ENCODE results near the gene NELL2.

NELL2 gene

DNA sequence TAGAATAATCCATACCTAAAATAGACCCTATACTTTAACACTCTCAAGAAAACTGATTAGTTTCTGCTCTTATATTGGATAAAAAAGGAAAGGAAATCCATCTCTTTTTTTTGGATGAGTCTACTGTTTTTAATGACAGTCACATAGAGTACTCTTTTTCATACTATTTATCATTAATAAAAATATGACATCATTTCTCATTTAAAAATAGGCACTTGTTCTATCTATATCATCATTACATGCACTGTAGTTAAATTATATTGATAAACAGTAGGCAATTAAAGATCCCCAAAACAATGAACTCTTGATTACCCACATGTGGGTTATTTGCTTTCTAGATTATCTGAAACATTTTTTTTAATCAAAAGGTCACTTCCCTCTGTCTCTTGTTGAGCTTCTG lies 338.8 kb downstream of the NELL2 start:
- Histone ChIP-seq H3K9ac (ENCODE audit: low read length in 5 of 5) (no peak overlapping the region), H3K36me3 (ENCODE audit: control insufficient read depth in 5 of 5, insufficient read depth in 5 of 5, low read length in 5 of 5) (no peaks in the 10 kb centered on the region), H3K9me3 (ENCODE audit: control insufficient read depth in 5 of 5, low read length in 5 of 5) (no peaks in the 10 kb centered on the region), H3K27me3 (ENCODE audit: control insufficient read depth in 5 of 5, insufficient read depth in 4 of 5, low read length in 5 of 5) (no peaks in the 10 kb centered on the region), H3K27ac (ENCODE audit: low read depth, low read length) (no peak overlapping the region), H3K4me3 (ENCODE audit: low read depth in 1 of 5, low read length in 5 of 5) (no peak overlapping the region), H3K4me1 (ENCODE audit: control insufficient read depth in 5 of 5, insufficient read depth in 5 of 5, low read length in 5 of 5) (no peaks in the 10 kb centered on the region)

- no peak overlapping the region for H3K9ac ChIP-seq (ENCODE audit: low read length in 5 of 5)
- no peaks in the 10 kb centered on the region for H3K36me3 ChIP-seq (ENCODE audit: control insufficient read depth in 5 of 5, insufficient read depth in 5 of 5, low read length in 5 of 5)
- no peak overlapping the region for H3K27ac ChIP-seq (ENCODE audit: low read depth, low read length)
- no peak overlapping the region for H3K4me3 ChIP-seq (ENCODE audit: low read depth in 1 of 5, low read length in 5 of 5)
- no peaks in the 10 kb centered on the region for H3K27me3 ChIP-seq (ENCODE audit: control insufficient read depth in 5 of 5, insufficient read depth in 4 of 5, low read length in 5 of 5)
- no peaks in the 10 kb centered on the region for H3K4me1 ChIP-seq (ENCODE audit: control insufficient read depth in 5 of 5, insufficient read depth in 5 of 5, low read length in 5 of 5)
- H3K9me3 ChIP-seq (ENCODE audit: control insufficient read depth in 5 of 5, low read length in 5 of 5) = no peaks in the 10 kb centered on the region
Observed at GRCh38 chr12:44532940-44533339, 343.2 kb downstream of the NELL2 start.

GRCh38 chr12:44531320-44531971 lies 344.7 kb downstream of the NELL2 start:
- no peak overlapping the region for H3K4me3 ChIP-seq (ENCODE audit: low read depth in 1 of 5, low read length in 5 of 5)
- no peaks in the 10 kb centered on the region for H3K27me3 ChIP-seq (ENCODE audit: control insufficient read depth in 5 of 5, insufficient read depth in 4 of 5, low read length in 5 of 5)
- H3K9ac ChIP-seq (ENCODE audit: low read length in 5 of 5) = no peak overlapping the region
- H3K4me1 ChIP-seq (ENCODE audit: control insufficient read depth in 5 of 5, insufficient read depth in 5 of 5, low read length in 5 of 5) = no peaks in the 10 kb centered on the region
- no peaks in the 10 kb centered on the region for H3K9me3 ChIP-seq (ENCODE audit: control insufficient read depth in 5 of 5, low read length in 5 of 5)
- H3K27ac ChIP-seq (ENCODE audit: low read depth, low read length) = no peak overlapping the region
- no peaks in the 10 kb centered on the region for H3K36me3 ChIP-seq (ENCODE audit: control insufficient read depth in 5 of 5, insufficient read depth in 5 of 5, low read length in 5 of 5)

DNA sequence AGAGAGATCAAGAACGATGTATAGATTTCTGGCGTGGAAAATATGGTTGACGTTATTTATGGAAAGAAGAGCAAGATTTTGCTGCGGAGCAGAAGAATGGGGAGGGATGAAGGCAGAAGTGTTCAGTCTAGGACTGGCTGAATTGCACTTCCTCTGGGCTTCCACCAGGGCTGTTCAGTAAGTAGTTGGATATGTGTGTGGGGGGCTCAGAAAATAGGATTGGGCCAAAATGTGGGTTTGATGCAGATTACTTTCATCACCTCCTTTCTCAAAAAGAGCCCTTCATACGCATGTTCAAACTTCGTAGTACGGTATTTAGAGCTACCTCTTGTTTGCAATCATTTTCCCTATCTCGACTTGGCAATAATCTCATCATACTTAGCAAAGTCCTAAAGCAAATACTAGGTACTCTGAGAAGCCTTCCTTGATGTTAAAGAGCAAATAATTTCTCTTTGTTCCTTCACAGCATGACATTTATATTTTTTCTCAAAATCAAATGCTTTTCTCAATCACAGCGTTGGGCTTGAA lies 349.4 kb downstream of the NELL2 start:
- no peak overlapping the region for H3K4me3 ChIP-seq (ENCODE audit: low read depth in 1 of 5, low read length in 5 of 5)
- no peak overlapping the region for H3K9ac ChIP-seq (ENCODE audit: low read length in 5 of 5)
- no peak overlapping the region for H3K27ac ChIP-seq (ENCODE audit: low read depth, low read length)
- no peaks in the 10 kb centered on the region for H3K4me1 ChIP-seq (ENCODE audit: control insufficient read depth in 5 of 5, insufficient read depth in 5 of 5, low read length in 5 of 5)
- no peaks in the 10 kb centered on the region for H3K36me3 ChIP-seq (ENCODE audit: control insufficient read depth in 5 of 5, insufficient read depth in 5 of 5, low read length in 5 of 5)
- no peaks in the 10 kb centered on the region for H3K9me3 ChIP-seq (ENCODE audit: control insufficient read depth in 5 of 5, low read length in 5 of 5)
- H3K27me3 ChIP-seq (ENCODE audit: control insufficient read depth in 5 of 5, insufficient read depth in 4 of 5, low read length in 5 of 5) = no peaks in the 10 kb centered on the region

DNA sequence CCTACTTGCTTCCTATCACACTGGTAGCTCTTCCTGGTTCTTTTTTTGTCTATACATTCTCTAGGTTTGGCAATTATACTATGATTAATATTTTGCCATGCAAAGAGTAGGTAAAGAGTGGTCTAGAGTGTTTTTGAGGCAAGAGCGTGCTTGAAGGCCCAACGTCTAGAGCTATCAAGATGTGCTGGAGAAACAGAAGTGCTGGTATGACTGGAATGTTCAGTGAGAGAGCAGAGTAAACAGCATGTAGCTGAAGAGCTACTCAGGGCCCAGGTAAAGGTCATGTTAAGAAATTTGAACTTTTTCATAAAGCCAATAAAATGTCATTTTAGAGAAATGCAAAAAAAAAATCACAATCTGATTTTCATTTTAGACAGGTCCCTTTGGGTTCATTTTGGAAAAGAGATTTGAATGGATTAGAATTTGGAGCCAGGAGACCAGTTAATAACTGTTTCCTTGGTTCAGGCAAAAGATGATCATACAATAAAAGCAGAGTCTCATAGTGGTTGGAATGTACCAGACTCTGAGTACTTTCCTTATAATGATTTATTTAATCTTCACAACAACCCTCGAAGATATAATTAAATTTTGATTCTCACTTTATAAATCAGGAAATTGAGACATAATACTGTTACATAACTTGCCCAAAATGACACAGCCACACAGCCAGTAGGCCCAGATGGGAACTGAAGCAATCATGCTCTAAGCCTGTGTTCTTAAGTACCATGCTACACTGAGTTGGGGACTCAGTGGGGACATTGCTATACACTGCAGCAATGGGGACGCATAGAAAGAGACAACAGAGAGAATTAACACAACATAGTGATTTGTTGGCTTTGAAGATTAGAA lies 350.1 kb downstream of the NELL2 start:
- no peak overlapping the region for H3K4me3 ChIP-seq (ENCODE audit: low read depth in 1 of 5, low read length in 5 of 5)
- no peaks in the 10 kb centered on the region for H3K9me3 ChIP-seq (ENCODE audit: control insufficient read depth in 5 of 5, low read length in 5 of 5)
- no peak overlapping the region for H3K9ac ChIP-seq (ENCODE audit: low read length in 5 of 5)
- no peaks in the 10 kb centered on the region for H3K4me1 ChIP-seq (ENCODE audit: control insufficient read depth in 5 of 5, insufficient read depth in 5 of 5, low read length in 5 of 5)
- no peak overlapping the region for H3K27ac ChIP-seq (ENCODE audit: low read depth, low read length)
- H3K27me3 ChIP-seq (ENCODE audit: control insufficient read depth in 5 of 5, insufficient read depth in 4 of 5, low read length in 5 of 5) = no peaks in the 10 kb centered on the region
- no peaks in the 10 kb centered on the region for H3K36me3 ChIP-seq (ENCODE audit: control insufficient read depth in 5 of 5, insufficient read depth in 5 of 5, low read length in 5 of 5)

GRCh38 chr12:44523828-44524227 lies 352.3 kb downstream of the NELL2 start:
- Histone ChIP-seq H3K27me3 (ENCODE audit: control insufficient read depth in 5 of 5, insufficient read depth in 4 of 5, low read length in 5 of 5) (no peaks in the 10 kb centered on the region), H3K4me3 (ENCODE audit: low read depth in 1 of 5, low read length in 5 of 5) (no peak overlapping the region), H3K27ac (ENCODE audit: low read depth, low read length) (no peak overlapping the region), H3K4me1 (ENCODE audit: control insufficient read depth in 5 of 5, insufficient read depth in 5 of 5, low read length in 5 of 5) (no peaks in the 10 kb centered on the region), H3K36me3 (ENCODE audit: control insufficient read depth in 5 of 5, insufficient read depth in 5 of 5, low read length in 5 of 5) (no peaks in the 10 kb centered on the region), H3K9me3 (ENCODE audit: control insufficient read depth in 5 of 5, low read length in 5 of 5) (no peaks in the 10 kb centered on the region), H3K9ac (ENCODE audit: low read length in 5 of 5) (no peak overlapping the region)

DNA sequence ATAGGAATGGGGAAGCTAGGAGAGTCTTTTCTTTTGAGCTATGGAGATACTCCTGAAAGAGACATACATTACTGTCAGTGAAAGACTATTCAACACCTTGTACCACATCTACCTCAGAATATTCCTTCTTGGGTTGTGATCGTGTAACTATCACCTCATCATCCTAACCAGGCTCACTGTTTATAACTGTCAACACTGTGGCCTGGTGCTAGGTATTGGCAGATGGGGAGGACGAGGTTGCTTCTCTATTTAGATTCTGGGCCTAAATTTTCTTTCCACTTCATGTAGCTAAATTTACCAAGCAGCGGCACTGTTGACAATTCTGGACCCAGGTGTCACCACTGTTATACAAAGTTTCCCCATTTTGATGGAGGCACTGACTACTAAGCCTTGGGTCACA lies 354.4 kb downstream of the NELL2 start:
- no peaks in the 10 kb centered on the region for H3K4me1 ChIP-seq (ENCODE audit: control insufficient read depth in 5 of 5, insufficient read depth in 5 of 5, low read length in 5 of 5)
- H3K27ac ChIP-seq (ENCODE audit: low read depth, low read length) = no peak overlapping the region

GRCh38 chr12:44519931-44520330 lies 356.2 kb downstream of the NELL2 start:
- Histone ChIP-seq H3K27me3 (ENCODE audit: control insufficient read depth in 5 of 5, insufficient read depth in 4 of 5, low read length in 5 of 5) (no peaks in the 10 kb centered on the region), H3K27ac (ENCODE audit: low read depth, low read length) (no peak overlapping the region), H3K4me1 (ENCODE audit: control insufficient read depth in 5 of 5, insufficient read depth in 5 of 5, low read length in 5 of 5) (no peaks in the 10 kb centered on the region), H3K36me3 (ENCODE audit: control insufficient read depth in 5 of 5, insufficient read depth in 5 of 5, low read length in 5 of 5) (no peaks in the 10 kb centered on the region), H3K9ac (ENCODE audit: low read length in 5 of 5) (no peak overlapping the region), H3K9me3 (ENCODE audit: control insufficient read depth in 5 of 5, low read length in 5 of 5) (no peaks in the 10 kb centered on the region), H3K4me3 (ENCODE audit: low read depth in 1 of 5, low read length in 5 of 5) (no peak overlapping the region)

More for the DNA sequence above, 354.4 kb downstream of the NELL2 start:
- Histone ChIP-seq H3K27me3 (ENCODE audit: control insufficient read depth in 5 of 5, insufficient read depth in 4 of 5, low read length in 5 of 5) (no peaks in the 10 kb centered on the region), H3K36me3 (ENCODE audit: control insufficient read depth in 5 of 5, insufficient read depth in 5 of 5, low read length in 5 of 5) (no peaks in the 10 kb centered on the region), H3K4me3 (ENCODE audit: low read depth in 1 of 5, low read length in 5 of 5) (no peak overlapping the region), H3K9ac (ENCODE audit: low read length in 5 of 5) (no peak overlapping the region), H3K9me3 (ENCODE audit: control insufficient read depth in 5 of 5, low read length in 5 of 5) (no peaks in the 10 kb centered on the region)

- no peaks in the 10 kb centered on the region for H3K9me3 ChIP-seq (ENCODE audit: control insufficient read depth in 5 of 5, low read length in 5 of 5)
- H3K27ac ChIP-seq (ENCODE audit: low read depth, low read length) = no peak overlapping the region
- H3K4me1 ChIP-seq (ENCODE audit: control insufficient read depth in 5 of 5, insufficient read depth in 5 of 5, low read length in 5 of 5) = no peaks in the 10 kb centered on the region
- H3K27me3 ChIP-seq (ENCODE audit: control insufficient read depth in 5 of 5, insufficient read depth in 4 of 5, low read length in 5 of 5) = no peaks in the 10 kb centered on the region
- no peak overlapping the region for H3K4me3 ChIP-seq (ENCODE audit: low read depth in 1 of 5, low read length in 5 of 5)
- no peaks in the 10 kb centered on the region for H3K36me3 ChIP-seq (ENCODE audit: control insufficient read depth in 5 of 5, insufficient read depth in 5 of 5, low read length in 5 of 5)
- H3K9ac ChIP-seq (ENCODE audit: low read length in 5 of 5) = no peak overlapping the region
Observed at GRCh38 chr12:44511289-44511688, 364.8 kb downstream of the NELL2 start.

DNA sequence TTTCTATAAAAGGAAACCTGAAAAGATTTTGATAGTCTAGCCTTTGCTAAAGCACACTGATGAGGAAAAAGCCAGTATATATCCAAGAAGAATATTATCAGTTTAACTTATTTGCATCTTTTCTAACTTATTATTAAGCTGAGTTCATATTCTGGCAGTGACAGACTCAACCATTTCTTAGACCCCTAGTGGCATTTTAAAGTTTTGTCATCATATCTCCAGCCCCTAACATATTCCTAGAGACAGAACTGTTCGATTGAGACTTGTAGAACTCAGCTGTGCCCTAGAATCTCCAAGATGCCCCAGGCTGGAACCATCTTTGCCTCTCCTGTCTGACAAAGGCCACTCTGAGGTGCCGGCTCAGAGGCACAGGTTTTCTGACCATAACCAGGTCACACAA lies 365.6 kb downstream of the NELL2 start:
- no peak overlapping the region for H3K9ac ChIP-seq (ENCODE audit: low read length in 5 of 5)
- no peak overlapping the region for H3K27ac ChIP-seq (ENCODE audit: low read depth, low read length)
- no peaks in the 10 kb centered on the region for H3K4me1 ChIP-seq (ENCODE audit: control insufficient read depth in 5 of 5, insufficient read depth in 5 of 5, low read length in 5 of 5)
- no peak overlapping the region for H3K4me3 ChIP-seq (ENCODE audit: low read depth in 1 of 5, low read length in 5 of 5)
- no peaks in the 10 kb centered on the region for H3K9me3 ChIP-seq (ENCODE audit: control insufficient read depth in 5 of 5, low read length in 5 of 5)
- H3K36me3 ChIP-seq (ENCODE audit: control insufficient read depth in 5 of 5, insufficient read depth in 5 of 5, low read length in 5 of 5) = no peaks in the 10 kb centered on the region
- H3K27me3 ChIP-seq (ENCODE audit: control insufficient read depth in 5 of 5, insufficient read depth in 4 of 5, low read length in 5 of 5) = no peaks in the 10 kb centered on the region
